NCI-H345 treated with DMSO at 0.1 percent for 48 hours (cell line): ENCODE results near the gene GCDH.
"Not testable (repeated sequence)": the region's sequence is repeated elsewhere in the genome, so short reads cannot be mapped to it uniquely, and the experiment has no call there.

Experiments used
- DNase-seq: peaks from one replicate; lab custom pipeline; 2025; ENCODE audit not compliant: unreplicated experiment; lab: John Stamatoyannopoulos, UW

GCDH gene

GRCh38 chr19:12872255-12872654, 18.7 kb upstream of the GCDH start:
- DNase-seq, result no peak

- DNase-seq, result no peak
Measured at GRCh38 chr19:12872941-12873890, 17.7 kb upstream of the GCDH start.

- no peak for DNase-seq
Measured at GRCh38 chr19:12873891-12874745, 16.8 kb upstream of the GCDH start.

GRCh38 chr19:12875086-12875485, 15.9 kb upstream of the GCDH start:
- DNase-seq, result no peak

GRCh38 chr19:12880551-12881171, 10.3 kb upstream of the GCDH start:
- no peak for DNase-seq

- DNase-seq, result peak; percentile 40
Measured at GRCh38 chr19:12881172-12881808, 9.7 kb upstream of the GCDH start, which contains the start of gene DNASE2. Gene DNASE2, minus strand, starts transcription at chr19:12881449. Its CDS starts 74 bp downstream, at chr19:12881375.

GRCh38 chr19:12882589-12882988, 8.4 kb upstream of the GCDH start:
- no peak for DNase-seq

- DNase-seq, result no peak
Measured at GRCh38 chr19:12884202-12884601, 6.8 kb upstream of the GCDH start.

GRCh38 chr19:12884627-12884925, 6.4 kb upstream of the GCDH start:
- DNase-seq, result no peak

GRCh38 chr19:12884926-12885748, 5.8 kb upstream of the GCDH start:
- peak; percentile 14 for DNase-seq

- DNase-seq, result no peak
Measured at GRCh38 chr19:12885749-12886650, 5.0 kb upstream of the GCDH start.

GRCh38 chr19:12886651-12886968, 4.3 kb upstream of the GCDH start:
- DNase-seq, result no peak

- no peak for DNase-seq
Measured at GRCh38 chr19:12886969-12887747, 3.8 kb upstream of the GCDH start, which contains the start of gene KLF1. Gene KLF1, minus strand, starts transcription at chr19:12887201. Its CDS starts 61 bp downstream, at chr19:12887140.

- no peak for DNase-seq
Measured at GRCh38 chr19:12888006-12888603, 2.9 kb upstream of the GCDH start.

GRCh38 chr19:12890299-12890786, 617 bp upstream of the GCDH start:
- DNase-seq, result not testable (repeated sequence)

GRCh38 chr19:12891553-12892021, 627 bp downstream of the GCDH start:
- no peak for DNase-seq

- DNase-seq, result no peak
Measured at GRCh38 chr19:12893582-12893981, 2.6 kb downstream of the GCDH start.

GRCh38 chr19:12896460-12896859, 5.5 kb downstream of the GCDH start:
- no peak for DNase-seq
